NCI-H2029 treated with DMSO at 0.1 percent for 48 hours (cell line): Measurements from ENCODE around the gene SRXN1.
"Not testable (repeated sequence)": the region's sequence is repeated elsewhere in the genome, so short reads cannot be mapped to it uniquely, and the experiment has no call there.

ENCODE experiments used
- DNase-seq: peaks from one replicate; lab custom pipeline; 2025; lab: John Stamatoyannopoulos, UW

The SRXN1 gene

DNA sequence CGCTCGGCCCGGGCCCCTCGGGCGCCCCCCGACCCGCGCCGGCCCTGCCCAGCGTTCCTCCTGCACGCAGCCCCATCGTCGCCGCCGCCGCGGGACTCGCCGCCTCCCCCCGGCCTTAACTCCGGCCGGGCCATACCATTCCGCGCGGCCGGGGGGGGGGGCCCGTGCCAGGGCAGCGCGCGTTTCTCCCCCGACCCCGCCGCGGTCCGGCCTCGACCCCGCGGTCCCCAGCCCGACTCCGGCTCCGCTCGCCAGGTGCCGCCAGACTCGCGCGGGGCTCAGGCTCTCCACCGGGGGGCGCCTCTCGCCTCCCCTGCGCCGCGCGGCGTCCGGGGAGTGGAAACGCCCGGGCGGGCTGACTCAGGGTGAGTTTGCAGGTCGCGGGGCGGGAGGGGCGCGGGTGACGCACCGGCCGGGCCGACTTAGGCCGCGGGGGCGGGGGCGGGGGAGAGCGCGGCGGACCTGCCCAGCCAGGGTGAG is at the start of gene SRXN1:
TSS of gene SRXN1 (minus strand) at position 91 of the 480 bp plus-strand sequence. CDS start at position 76, 15 bp downstream.
- DNase-seq, result no peak

DNA sequence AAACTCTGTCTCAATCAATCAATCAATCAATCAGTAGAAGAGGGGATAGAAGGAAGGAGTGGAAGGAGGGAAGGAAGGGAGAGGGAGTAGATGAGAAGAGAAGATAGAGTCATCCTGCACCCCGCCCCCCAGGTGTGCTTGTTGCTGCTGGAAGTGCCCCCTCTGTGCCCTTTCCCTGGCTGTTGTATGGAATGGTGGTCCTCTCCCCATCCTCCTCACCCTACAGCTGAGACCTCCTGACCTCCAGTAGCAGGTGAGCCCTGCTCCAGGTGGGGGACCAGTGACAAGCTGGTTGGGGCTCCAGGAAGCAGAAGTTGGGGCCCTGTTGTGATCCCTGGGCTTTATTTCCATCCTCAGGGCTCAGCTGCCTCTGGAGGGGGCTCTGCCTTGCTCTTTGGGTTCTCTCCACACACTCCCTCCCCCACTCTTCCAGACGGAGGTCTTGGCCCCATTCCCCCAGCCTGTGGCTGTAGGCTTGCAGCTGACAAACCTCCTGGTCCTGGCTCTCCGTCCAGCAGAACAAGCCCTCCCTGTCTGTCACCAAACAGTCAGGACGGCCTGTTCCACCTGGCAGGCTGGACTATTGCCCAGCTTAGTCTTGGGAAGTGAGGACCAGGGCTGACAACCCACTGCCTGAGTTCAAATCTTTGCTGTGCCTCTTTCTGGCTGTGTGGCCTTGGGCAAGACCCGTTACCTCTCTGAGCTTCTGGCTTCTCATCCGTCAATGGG is 48.6 kb upstream of the SRXN1 start:
- no peak for DNase-seq

DNA sequence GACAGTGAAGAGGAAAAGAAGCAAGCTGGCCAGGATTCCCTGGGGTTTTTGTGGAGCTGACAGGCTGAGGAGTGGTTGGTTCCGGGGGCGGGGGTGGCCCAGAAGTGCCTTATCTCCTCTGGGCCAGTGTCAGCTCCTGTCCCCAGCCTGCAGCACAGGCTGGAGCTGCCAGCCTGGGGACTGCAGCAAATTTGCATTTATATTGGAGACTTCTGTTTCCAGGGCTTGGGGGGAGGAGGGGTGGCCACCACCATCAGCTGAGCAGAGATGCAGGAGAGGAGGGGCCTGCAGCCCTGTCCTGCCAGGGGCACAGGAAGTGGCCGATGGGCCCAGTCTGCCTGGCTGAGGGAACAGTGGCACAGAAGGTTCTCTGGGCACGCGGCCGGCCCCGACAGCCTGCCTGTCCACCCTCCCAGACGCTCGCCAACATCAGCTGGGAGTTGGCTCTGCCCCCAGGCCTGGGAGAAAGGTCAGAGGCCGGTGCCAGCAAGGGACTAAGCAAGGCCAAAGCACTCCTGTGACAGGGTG is 46.9 kb upstream of the SRXN1 start:
- DNase-seq, result no peak

DNA sequence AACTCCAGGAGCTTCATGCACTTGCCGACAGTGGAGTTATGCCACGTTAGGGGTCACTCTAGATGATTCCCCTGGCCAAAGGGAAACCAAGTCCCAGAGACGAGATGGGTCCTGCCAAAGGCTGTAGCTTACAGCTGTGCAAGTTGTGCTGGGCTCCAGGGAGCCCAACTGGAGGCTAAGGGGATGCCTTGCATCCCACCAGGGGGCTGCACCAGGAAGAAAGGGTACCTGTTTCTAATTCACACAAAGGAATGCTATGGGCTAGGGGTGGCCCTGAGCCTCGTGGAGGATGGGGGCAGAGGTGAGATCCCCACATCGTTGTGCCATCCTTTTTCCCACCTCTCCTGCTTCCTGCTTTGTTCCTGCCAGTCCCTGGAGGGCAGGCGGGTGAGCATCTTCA is 46.3 kb upstream of the SRXN1 start:
- DNase-seq, result no peak

DNA sequence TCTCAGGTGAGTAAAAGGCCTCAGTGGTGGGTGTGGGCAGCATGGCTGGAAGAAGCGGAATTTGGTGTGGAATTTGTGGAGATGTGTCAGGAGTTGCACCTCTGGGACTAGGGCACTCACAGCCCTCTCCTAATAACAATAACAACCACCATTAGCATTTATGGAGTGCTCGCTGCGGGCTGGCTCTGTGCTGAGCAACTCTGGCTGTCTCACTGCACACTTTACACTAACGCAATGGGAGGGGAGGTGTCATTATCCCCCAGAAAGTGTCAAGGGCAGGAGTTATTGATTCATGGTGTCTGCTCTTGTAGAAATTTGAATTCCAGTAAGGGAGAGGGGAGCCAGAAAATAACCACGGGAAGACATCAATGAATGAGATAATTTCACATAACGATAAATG is 45.3 kb upstream of the SRXN1 start:
- DNase-seq, result no peak

DNA sequence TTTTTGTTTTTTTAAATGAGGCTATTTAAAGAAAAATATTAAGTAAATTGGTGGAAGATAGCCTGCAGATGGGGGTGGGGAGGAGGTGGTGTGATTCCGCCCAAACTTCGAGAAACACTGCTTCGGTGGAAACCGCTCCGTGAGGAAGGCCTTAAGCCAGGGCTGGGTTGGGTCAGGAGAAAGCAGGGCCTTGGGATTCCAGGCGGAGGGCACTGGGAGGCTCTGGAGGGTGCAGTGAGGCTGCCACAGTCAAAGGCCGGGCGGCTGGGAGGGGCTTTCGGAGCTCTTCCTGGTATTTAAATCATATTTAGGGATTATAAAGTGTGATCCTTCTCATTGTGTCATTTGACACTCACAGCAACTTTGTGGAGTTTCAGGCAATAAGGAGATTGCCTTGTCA is 44.8 kb upstream of the SRXN1 start:
- no peak for DNase-seq

DNA sequence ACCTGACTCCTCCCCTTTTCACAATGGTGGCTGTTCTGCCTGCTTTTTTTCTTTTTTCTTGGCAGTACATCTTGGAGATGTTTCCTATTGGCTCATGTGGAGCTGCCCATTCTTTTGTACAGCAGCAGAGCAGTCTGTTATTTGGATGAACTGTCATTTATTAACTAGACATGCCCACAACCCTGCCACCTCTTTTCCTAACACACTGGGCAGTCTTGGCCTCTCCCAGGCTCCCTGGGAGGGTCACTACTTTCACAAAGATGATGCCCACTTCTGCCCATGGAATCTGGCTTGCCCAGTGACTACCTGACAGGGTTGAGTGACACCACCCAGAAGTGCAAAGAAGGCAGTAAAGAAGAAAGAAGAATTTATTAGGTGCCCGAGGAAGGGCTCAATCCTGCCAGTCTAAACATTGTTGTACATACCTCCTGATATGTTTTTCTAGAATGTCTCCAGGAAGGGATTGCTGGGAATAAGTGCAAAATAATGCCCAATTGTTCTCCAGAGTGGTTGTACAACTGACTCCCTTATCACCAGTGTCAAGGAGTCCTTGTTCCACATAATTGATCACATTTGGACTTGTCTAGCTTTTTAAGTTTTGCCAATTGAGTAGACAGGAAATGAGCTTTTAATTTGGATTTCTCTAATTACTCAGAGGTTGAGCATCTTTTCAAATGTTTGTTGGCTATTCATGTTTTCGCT is 42.3 kb upstream of the SRXN1 start:
- no peak for DNase-seq

DNA sequence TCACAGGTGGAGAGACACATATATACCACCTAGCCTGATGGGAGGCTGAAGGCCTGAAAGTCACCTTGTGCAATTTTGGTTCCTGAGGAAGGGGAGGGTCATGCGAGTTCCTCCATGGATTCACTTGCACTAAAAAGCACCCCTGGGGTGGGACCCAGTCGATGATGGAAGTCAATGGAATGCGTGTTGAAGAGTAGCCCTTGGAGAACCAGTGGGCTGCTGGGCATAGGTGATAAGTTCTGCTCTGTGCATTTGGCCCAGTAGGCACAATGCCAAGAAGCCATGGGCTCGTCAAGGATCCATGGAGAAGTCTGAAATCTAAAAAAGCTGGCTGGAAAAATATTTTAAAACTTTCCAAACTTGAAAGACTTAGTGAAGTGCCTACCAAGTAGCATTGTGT is 41.5 kb upstream of the SRXN1 start:
- DNase-seq, result no peak

DNA sequence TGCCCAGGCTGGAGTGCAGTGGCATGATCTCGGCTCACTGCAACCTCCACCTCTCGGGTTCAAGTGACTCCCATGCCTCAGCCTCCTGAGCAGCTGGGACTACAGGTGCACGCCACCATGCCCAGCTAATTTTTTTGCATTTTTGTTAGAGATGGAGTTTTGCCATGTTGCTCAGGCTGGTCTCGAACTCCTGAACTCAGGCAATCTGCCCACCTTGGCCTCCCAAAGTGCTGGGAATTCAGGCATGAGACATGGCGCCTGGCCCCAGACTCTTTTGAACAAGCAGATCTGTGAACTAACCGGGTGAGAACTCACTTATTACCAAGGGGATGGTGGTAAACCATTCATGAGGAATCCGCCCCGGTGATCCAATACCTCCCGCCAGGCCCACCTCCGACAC is 40.8 kb upstream of the SRXN1 start:
- DNase-seq, result not testable (repeated sequence)

DNA sequence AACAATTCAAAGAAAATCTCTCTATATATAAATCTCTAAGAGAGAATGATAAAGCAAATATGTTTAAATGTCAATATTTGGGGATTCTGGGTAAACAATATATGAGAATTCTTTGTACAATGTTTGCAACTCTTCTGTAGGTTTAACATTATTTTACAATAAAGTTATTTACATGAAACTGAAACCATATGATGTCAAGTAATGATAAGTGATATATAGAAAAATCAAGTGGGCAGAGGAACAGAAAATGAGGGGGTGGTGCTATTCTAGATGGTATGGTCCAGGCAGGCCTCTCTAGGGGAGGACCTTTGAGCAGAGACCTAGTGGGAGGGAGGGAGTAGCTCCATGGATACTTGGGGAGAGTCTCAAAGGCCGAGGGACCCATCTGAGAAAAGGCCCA is 39.0 kb upstream of the SRXN1 start:
- DNase-seq, result no peak

DNA sequence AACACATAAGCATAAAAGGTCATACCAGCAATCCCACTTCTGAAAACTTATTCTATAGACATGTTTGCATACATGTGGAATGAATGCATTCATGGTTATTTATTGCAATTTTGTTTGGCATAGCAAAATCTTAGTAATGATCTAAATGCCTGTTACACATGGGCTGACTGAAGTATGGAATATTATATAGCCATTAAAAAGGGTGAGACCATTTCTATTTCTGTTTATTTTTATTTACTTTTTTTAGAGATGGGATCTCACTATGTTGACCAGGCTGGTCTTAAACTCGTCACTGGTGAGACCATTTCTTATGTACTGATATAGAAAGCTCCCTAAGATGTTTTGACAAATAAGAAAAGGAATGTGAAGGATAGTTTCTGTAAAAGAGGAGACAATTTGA is 36.9 kb upstream of the SRXN1 start:
- DNase-seq, result no peak

DNA sequence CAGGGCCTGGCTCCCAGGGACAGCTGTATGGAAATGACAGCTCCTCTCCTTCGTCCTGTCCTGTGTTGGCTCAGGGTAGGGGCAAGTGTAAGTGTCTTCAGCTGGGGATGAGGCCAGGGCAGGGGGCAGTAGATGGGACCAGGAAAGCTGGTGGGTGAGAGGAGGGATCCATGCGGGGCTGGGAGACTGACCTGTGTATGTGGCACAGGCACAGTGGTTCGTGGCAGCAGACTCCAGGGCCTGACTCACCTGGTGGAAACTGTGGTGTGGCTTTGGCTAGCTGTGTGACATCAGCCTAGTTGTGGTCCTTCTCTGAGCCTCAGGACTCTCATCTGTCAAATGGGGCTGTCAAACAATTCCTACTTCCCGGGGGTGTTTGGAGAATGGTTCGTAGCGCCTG is 36.3 kb upstream of the SRXN1 start:
- DNase-seq, result no peak

DNA sequence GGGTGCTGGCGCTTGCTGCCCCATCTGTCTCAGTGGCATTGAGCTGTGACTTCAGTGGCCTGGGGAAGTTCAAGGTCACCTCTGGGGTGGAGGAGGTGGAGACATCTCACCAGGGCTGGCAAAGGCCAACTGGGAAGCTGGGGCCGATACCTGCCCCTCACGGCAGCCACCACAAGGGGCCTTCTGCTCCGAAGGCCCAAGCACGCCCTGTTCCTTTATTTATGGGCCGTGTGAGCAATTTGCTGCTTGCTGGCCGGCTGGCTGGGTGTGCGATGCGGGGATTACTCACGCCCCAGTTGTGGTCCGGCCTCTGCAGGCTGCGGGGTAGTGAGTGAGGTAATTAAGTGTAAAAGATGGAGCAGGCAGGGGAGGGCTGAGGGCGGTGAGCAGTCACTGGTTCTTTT is 35.8 kb upstream of the SRXN1 start:
- DNase-seq, result no peak

DNA sequence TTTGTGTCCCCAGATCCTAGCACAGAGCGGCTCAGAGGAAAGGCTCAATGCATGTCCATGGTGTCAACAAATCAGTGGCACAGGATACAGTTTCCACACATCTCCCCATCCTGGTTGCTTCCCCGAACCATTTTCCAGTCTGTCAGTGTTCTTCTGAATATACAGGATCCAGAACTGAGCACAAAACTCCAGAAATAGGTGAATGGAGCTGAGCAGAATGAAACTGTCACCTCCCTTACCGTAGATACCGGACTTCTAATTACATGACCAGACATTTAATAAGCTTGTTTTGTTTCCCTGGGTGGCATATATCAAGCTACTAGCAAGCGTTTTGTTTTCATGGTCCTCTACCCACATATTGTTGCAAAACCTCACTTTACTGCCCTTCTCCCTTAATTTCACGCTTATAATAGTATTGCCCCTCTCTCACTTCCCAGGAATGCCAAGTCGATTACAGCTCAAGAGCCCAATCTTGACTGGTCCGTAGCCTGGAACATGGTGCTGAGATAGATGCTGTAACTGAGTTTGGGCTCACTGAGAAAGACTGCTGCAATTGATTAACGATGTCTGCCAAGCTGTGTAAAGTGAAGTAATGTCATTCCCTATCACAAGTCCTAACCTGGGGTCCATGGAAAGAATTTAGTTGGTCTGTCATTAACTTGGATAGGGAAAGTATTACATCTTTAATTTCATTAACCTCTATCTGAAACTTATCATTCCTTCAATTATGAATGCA is 34.6 kb upstream of the SRXN1 start:
- no peak for DNase-seq

DNA sequence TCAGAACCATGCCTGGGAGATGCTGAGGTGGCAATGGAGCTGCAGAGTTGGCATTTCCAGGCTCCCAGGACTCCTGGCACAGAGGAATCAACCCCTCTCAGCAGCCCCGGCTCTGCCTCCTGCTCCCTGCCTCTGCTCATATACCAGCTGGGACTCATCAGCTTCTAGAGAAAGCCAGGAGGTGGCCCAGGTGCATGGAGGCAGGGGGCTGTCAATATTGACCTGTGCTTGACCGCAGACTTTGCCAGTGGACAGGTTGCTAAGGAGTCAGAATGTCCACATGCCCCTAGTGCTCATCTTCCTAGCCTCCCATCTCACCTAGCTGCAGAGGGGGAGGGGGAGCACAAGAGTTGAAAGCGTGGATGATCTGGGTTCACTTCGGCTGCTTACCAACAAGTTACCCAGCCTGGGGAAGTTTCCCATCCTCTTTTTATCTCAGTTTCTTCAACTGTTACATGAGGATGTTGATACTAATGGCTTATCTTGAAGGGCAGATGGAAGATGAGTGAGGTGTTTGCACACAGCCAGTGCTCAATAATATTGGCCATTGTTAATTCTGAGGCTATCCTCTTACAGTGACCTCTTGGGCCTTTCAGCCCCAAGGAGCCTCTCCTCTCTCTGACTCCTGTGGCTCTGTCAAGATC is 31.8 kb upstream of the SRXN1 start:
- DNase-seq, result no peak

DNA sequence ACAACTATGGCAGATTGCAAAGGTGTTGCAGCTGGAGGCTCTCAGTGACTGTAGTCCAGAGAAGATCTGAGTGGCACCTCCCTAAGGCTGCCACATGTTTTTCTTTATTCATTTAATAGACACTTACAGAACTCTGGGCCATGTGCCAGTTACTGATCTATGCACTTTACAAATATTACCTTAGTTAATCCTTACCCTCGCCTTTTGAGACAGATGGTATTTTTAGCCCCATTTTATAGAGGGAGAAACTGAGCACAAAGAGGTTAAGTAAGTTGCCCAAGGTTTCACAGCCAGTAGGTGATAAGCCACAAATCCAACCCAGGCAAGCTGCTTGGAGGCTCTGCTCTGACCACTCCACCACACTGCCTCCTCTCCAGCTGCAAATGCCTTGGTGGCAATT is 29.1 kb upstream of the SRXN1 start:
- DNase-seq, result no peak

DNA sequence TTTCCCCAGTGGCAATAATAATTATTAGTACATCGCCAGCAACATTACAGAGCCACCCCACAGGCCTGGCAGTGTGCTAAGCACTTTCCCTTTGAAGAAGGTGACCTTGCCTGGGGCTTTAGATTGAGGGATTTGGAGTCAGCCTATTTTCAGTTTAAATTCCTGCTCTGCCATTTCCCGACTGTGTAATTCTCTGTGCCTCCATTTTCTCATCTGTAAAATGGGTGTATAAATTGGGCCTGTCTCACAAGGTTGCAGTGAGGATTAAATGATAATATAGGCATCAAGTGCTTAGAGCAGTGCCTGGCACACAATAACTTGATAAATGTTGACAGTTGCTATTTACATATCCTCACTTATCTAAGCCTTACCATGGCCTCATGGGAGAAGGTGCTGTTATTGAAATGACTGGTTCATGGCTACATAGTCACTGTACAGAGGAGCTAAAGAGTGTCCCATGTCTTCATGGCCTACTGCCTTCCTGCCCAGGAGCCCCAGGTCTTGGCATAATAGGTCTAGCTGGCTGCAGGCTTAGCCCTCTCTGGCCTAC is 27.7 kb upstream of the SRXN1 start:
- no peak for DNase-seq

DNA sequence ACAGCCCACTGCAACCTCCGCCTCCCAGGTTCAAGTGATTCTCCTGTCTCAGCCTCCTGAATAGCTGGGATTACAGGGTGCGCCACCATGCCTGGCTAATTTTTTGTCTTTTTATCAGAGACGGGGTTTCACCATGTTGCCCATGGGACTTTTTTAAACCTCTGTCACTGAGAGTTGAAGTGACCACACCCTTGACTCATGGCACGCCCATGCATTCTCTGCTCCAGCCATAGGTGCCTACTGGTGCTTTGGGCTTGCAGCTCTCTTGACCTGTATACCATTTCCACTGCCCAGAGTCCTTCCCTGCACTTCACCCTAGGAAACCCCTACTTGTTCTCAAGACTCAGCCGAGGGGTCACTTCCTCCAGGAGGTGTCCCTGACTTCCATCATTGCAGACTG is 25.0 kb upstream of the SRXN1 start:
- no peak for DNase-seq

DNA sequence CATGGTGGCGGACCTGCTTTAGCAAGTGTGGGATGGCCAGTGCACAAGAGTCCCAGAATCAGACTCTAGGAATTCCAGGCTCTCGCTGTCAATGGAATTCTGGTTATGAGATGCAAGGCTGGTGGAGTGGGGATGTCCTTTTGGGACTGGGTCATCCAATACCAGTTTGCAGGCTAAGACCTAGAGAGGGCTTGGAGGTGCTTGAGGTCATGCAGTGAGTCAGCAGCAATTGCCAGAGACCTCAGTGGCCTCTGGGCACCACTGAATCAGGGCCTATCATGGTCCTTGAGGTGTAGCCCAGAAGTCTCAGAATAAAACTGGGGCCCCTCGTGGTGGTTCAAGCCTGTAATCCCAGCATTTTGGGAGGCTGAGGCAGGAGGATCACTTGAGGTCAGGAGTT is 24.0 kb upstream of the SRXN1 start:
- DNase-seq, result no peak

DNA sequence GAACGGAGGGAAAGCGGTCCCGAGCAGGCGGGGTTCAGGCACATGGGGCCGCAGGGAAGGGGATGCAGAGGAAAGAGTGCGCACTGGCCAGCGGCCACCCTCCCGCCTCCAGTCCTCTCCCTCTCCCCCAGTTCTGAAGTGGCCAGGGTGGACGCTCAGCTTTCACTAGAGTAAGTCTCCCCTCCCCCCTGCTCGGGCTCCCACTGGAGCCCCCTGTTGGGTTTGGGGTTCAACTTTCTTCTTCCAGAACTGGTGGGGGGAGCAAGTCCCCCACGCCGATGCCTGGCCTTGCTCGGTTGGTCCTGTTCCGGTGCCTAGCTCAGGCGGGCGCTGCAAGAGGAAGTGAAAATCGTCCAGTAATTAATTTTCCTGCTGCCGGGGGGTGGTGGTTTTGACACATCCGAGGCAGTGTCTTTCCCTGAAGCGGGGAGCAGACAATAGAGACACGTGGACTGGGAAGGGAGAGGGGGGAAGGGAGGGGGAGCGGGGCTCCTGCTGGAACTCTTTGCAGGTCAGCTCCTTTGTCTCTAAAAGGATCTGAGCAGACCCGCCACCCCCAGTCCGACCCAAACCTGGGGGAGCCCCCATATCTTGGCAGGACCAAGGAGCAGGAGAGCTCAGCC is 23.4 kb upstream of the SRXN1 start:
- DNase-seq, result no peak
